HG03064 (cell line): Measurements from ENCODE around the gene NPHP4.

Source experiments
- ATAC-seq: cut with Tn5 transposase; IDR thresholded peaks from one replicate; pipeline ENCODE4 v1.9.1; 2021; ENCODE audit warnings: low read depth; ENCODE audit not compliant: unreplicated experiment

The NPHP4 gene

GRCh38 chr1:5884110-5884509 is 108.1 kb downstream of the NPHP4 start:
- no peak for ATAC-seq

- ATAC-seq: no peak
Measured at GRCh38 chr1:5883129-5884048, 108.8 kb downstream of the NPHP4 start.

GRCh38 chr1:5882367-5883128 is 109.7 kb downstream of the NPHP4 start:
- ATAC-seq: no peak

- no peak for ATAC-seq
Measured at GRCh38 chr1:5881526-5882222, 110.6 kb downstream of the NPHP4 start.

- no peak for ATAC-seq
Measured at GRCh38 chr1:5880630-5881405, 111.4 kb downstream of the NPHP4 start.

- ATAC-seq: no peak
Measured at GRCh38 chr1:5879421-5879820, 112.8 kb downstream of the NPHP4 start.

- ATAC-seq: no peak
Measured at GRCh38 chr1:5878971-5879370, 113.3 kb downstream of the NPHP4 start.

- no peak for ATAC-seq
Measured at GRCh38 chr1:5877683-5878530, 114.3 kb downstream of the NPHP4 start.

GRCh38 chr1:5877001-5877400 is 115.2 kb downstream of the NPHP4 start:
- no peak for ATAC-seq

GRCh38 chr1:5876094-5876650 is 116.1 kb downstream of the NPHP4 start:
- ATAC-seq: no peak

- no peak for ATAC-seq
Measured at GRCh38 chr1:5875345-5875910, 116.8 kb downstream of the NPHP4 start.

GRCh38 chr1:5874416-5875110 is 117.7 kb downstream of the NPHP4 start:
- no peak for ATAC-seq

GRCh38 chr1:5873556-5873955 is 118.7 kb downstream of the NPHP4 start:
- ATAC-seq: no peak

- no peak for ATAC-seq
Measured at GRCh38 chr1:5872886-5873285, 119.3 kb downstream of the NPHP4 start.

- ATAC-seq: no peak
Measured at GRCh38 chr1:5868931-5869500, 123.2 kb downstream of the NPHP4 start.

GRCh38 chr1:5865774-5866173 is 126.5 kb downstream of the NPHP4 start:
- ATAC-seq: no peak

GRCh38 chr1:5865056-5865455 is 127.2 kb downstream of the NPHP4 start:
- ATAC-seq: no peak

GRCh38 chr1:5864256-5864655 is 128.0 kb downstream of the NPHP4 start:
- no peak for ATAC-seq
